HG02840 (cell line): ENCODE measurements around the gene RMDN3.

Experiments
- ATAC-seq: cut with Tn5 transposase; IDR thresholded peaks from one replicate; pipeline ENCODE4 v1.9.1; 2021; ENCODE audit warnings: mild to moderate bottlenecking, moderate library complexity, moderate number of reproducible peaks; ENCODE audit not compliant: unreplicated experiment, low FRiP score

The RMDN3 gene

GRCh38 chr15:40754883-40755811 is at the start of gene RMDN3:
Gene RMDN3, minus strand, starts transcription at chr15:40755254. Its CDS starts 471 bp downstream, at chr15:40754783.
- ATAC-seq: peak; percentile 84

DNA sequence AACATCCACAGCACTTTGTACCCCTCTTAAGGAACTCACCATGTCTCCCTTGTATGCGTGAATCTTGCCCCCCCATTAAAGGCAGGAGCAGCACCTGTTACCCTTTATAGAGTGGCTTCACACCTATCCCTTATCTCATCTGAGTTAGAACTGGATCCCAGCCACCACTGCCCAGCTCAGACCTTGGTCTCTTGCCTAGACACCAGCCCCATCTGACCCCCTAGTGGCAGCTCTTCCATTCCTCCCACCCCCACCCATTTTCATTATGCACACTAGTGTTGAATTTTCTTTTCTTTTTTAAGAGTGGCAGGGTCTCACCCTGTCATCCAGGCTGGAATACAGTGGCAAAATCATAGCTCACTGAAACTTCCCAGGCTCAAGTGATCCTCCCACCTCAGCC is 48.6 kb upstream of the RMDN3 start:
- ATAC-seq: no peak

GRCh38 chr15:40803076-40803475 is 48.0 kb upstream of the RMDN3 start:
- ATAC-seq: no peak

DNA sequence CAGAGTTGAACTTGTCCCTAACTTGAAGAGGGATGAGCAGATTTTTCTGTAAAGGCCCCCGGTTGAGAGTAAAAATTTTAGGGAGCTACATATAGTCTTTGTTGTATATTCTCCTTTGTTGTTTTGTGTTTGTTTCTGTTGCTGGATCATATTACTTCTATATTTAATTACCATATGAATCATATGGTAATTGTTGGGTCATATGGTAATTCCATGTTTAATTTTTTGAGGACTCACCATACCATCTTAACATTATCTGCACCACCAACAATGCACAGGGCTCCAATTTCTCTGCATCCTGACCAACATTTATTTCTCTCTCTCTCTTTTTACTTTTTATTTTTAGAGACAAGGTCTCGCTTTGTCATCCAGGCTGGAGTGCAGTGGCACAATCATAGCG is 44.5 kb upstream of the RMDN3 start:
- ATAC-seq: no peak

DNA sequence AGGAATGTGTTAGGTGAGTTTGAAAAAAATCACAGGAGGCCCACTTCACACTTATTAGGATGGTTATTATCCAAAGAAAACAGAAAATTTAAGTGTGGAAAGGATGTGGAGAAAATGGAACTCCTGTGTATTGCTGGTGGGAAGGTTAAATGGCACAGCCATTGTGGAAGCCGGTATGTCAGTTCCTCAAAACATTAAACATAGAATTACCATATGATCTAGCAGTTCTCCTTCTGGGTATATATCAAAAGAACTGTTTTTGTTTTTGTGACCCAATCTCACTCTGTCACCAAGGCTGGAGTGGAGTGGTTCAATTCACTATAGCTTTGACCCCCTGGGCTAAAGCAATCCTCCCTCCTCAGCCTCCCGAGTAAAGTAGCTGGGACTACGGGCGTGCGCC is 41.5 kb upstream of the RMDN3 start:
- ATAC-seq: no peak

DNA sequence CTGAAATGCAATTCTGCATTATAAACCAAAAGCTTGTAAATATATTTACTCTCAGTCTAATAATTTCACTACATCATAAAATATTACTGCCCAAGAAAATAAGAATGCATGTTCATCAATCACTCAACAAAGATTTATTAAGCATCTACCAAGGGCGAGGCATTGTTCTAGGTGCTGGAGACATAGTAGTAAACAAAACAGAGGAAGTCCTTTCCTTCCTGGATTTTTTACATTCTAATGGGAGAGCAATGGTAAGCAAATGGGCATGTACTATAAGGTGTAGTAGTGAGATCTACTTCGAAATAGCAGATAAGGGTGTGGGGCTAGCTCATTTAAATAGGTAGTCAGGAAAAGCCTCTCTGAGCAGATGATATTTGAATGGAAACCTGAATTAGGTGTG is 41.0 kb upstream of the RMDN3 start:
- no peak for ATAC-seq

DNA sequence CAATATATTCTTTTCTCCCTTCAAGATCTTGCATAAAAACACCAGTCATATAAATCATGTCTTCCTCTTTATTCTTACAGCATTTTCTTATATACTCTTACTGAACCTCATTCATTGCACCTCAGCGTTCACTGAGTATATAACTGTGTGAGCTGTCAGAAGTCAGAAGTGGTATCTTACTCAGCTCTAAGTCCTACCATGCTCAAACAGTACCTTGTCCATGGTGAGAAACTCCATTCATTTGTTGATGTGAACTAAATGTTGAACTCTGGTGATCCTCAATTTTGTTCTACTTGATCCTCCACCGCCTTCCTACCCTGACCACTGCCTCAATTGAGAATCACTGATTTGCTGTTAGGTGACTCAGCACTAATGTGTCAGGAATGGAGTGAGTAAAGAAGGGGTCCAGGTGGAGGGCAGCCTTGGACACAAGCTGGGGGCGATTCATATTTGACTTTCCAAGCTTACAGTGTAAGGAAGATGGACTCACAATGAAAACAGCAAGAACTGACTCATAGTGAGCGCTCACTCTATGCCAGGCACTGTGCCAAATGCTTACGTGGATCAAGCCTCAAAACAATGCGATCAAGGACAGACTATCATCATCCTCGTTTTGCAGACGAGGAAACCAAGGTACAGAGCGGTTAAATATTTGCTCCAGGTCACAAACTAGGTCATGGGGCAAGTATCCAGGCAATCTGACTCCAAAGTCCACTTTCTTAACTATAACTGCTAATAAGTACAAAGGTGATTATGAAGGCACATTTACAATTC is 38.3 kb upstream of the RMDN3 start:
- no peak for ATAC-seq

DNA sequence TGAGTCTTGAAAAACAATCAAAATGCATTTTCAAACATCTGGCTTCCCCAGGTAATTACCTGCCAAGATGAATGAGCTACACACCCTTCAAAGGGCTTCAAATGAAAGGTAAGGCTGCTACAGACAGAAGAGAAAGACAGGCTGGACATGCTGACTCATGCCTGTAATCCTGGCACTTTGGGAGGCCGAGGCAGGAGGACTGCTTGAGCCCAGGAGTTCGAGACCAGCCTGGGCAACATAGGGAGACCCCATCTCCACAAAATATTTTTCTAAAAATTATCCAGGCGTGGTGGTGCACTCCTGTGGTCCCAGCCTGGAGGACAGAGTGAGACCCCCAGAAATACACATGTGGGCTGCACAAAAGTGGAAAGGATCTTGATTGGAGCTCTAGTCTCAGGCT is 37.3 kb upstream of the RMDN3 start:
- no peak for ATAC-seq

GRCh38 chr15:40790718-40791117 is 35.7 kb upstream of the RMDN3 start:
- ATAC-seq: no peak

GRCh38 chr15:40789999-40790398 is 34.9 kb upstream of the RMDN3 start:
- no peak for ATAC-seq

- no peak for ATAC-seq
These were observed 34.1 kb upstream of the RMDN3 start for GRCh38 chr15:40789119-40789518.

- no peak for ATAC-seq
These were observed 32.9 kb upstream of the RMDN3 start for GRCh38 chr15:40787991-40788390.

DNA sequence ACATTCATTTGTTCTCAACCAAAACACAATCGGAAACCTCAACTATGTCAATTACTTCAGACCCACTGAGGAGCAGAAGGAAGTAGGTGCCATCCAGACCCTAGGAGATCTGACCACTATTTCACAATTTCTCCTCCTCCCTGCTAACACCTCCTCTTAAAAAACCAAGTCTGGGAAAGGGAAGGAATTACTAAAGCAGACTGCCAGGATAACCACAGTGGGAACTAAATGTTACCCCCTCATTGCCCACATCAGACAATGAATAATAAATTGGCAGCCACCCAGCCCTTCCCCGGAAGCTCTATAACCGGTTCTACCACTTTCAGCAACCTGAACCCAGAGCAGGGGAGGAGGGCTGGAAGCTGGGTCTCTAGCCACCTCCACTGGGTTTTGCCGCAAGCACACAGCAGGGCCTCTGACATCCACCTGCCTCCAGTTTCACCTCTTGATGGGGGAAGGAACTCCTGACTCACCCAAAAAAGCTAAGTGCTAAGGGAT is 32.3 kb upstream of the RMDN3 start:
- no peak for ATAC-seq

DNA sequence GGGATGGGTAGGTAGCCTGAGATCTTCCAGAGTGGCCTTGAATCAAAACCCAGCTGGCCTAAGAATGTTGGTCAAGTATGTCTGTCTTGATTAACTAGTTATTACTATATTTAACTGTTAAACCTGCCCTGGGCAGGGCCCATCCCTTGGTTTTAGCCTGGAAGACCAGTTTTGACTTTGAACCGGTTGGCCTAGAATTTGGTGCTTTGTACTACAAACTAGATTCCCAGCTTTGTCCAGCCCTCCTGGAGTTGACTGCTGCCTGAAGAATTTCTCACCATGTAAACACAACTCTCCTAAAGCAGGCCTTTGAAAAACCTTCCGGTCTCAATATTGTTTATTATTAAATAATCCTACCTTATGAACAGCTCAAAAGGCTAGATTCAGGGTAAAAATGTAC is 30.8 kb upstream of the RMDN3 start:
- no peak for ATAC-seq

- ATAC-seq: no peak
These were observed 30.1 kb upstream of the RMDN3 start for GRCh38 chr15:40785164-40785563.

DNA sequence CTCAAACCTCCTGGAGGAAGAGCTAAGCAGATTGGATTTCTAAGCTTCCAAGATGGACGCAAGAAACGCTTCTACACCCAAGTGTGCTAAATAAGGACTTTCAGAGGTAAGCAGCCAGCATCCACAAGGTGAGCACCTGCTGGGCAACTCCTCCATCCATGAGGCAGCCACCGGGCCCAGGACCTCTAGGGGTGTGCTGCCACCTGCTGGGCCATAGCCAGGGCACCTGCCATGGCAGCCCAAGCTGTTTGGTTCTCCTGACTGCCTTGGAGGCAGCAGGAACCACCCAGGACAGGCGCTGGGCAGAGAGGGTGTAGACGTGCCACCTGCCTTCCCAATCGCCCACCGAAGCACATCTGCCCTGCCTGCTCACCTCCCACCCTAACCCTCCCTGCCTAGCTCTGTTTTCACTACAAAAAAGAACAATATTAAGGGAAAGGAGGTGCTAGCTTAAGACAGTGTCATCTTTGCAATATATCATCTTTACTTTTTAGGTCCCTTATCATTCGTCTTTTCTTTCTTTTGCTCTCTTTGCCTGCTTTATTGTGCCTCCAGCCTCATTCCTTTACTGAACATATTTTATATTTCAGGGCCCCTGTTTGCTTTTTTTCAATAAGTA is 27.7 kb upstream of the RMDN3 start:
- no peak for ATAC-seq

GRCh38 chr15:40776537-40777141 is 21.6 kb upstream of the RMDN3 start:
- no peak for ATAC-seq

DNA sequence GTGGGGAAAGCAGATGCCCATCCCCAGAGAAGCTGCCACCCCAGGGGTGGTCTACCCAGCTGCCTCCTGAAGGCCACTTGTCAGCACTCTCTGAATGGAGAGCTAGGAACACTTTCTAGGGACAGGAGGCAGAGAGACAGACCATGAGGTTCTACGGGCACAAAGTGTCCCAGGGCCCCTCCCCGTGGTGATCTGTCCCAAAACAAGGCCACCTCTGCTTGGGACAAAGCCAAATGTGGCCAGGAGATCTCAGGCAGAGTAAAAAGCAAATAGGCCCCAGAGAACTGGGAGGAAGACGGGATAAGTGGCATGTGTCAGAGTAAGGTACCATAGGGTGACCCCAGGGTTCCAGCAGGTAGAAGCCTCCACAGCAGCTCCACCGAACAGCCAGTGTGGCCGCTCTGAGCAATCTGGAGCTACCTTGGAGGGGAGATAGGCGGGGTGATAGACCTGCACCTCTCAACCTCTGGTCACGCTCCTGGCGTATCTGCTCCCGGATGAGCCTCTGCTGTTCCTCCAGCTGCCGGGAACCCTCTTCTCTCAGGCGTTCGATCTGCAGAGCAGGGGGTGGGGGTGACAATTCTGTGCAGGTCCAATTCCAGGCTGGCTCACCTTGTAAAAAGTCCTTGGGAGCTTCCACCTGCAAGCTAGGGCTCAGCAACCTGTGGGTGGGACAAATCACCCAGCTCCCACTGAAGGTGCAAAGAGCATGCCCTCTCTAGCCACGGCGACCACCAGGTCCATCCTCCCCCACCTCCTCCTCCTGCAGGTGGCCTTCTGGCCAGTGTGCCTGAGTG is 20.9 kb upstream of the RMDN3 start:
- ATAC-seq: no peak

- no peak for ATAC-seq
These were observed 20.0 kb upstream of the RMDN3 start for GRCh38 chr15:40775007-40775406.

- no peak for ATAC-seq
These were observed 18.8 kb upstream of the RMDN3 start for GRCh38 chr15:40773902-40774301.
